Colonic mucosa (tissue), 4 donors: Measurements from ENCODE around the gene TYMP. TPM values are rescaled to one million over a fixed set of nuclear protein-coding genes. Genes with fewer than 3 reads are reported as not detected.
A peak's percentile ranks its signal among the peaks of the same experiment; 100 is the strongest.

ENCODE experiments used
- DNase-seq: peaks from one replicate; pipeline ENCODE4 v3.0.0-alpha.2; 2020
- H3K27ac ChIP-seq: fragments of 200-600 bp; one replicate; pipeline ENCODE4 v1.8.0; 2021
- H3K27me3 ChIP-seq: fragments of 200-600 bp; one replicate; pipeline ENCODE4 v1.8.0; 2021
- H3K36me3 ChIP-seq: fragments of 200-600 bp; one replicate; pipeline ENCODE4 v1.8.0; 2021
- H3K4me1 ChIP-seq: fragments of 200-600 bp; one replicate; pipeline ENCODE4 v1.8.0; 2021; ENCODE audit warnings: mild to moderate bottlenecking
- H3K4me3 ChIP-seq: fragments of 200-600 bp; one replicate; pipeline ENCODE4 v1.8.0; 2021
- H3K9ac ChIP-seq, 2 donors: one replicate each; pipeline ENCODE4 v1.7.0; 2013; ENCODE audit warnings: control low read depth in 2 of 2, low read depth in 2 of 2, low read length in 2 of 2
- H3K9me3 ChIP-seq: fragments of 200-600 bp; one replicate; pipeline ENCODE4 v1.8.0; 2021
- intact Hi-C: fragments of 100-400 bp; cut with DNase I; formaldehyde crosslinking; loops from one replicate; pipeline ENCODE4 v1.14.1; 2022
- total RNA-seq, 2 donors: library from RNA; stranded (reverse); fragmentation: NEBNext Ultra II Directional in 1 of 2; extraction: Animal tissue kit (Norgen Biotek cat#: 25700) in 1 of 2; gene quantifications; one replicate each; pipeline ENCODE4 v1.2.1, GENCODE V29; 2021
- TF ChIP-seq, protein P1 (sequence below): fragments of 200-600 bp; IDR thresholded peaks from one replicate; pipeline ENCODE4 v1.8.0; 2022; ENCODE audit warnings: antibody characterized with exemption, mild to moderate bottlenecking
- donor health status: healthy.
- donor health status: DM: no; HTN: no; CAD: no.
- donor health status: DM: no; HTN: no; CAD: no.

TYMP gene, protein sequence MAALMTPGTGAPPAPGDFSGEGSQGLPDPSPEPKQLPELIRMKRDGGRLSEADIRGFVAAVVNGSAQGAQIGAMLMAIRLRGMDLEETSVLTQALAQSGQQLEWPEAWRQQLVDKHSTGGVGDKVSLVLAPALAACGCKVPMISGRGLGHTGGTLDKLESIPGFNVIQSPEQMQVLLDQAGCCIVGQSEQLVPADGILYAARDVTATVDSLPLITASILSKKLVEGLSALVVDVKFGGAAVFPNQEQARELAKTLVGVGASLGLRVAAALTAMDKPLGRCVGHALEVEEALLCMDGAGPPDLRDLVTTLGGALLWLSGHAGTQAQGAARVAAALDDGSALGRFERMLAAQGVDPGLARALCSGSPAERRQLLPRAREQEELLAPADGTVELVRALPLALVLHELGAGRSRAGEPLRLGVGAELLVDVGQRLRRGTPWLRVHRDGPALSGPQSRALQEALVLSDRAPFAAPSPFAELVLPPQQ
- total RNA-seq: 10 to 100 TPM; 22.6 to 28.0 TPM

DNA sequence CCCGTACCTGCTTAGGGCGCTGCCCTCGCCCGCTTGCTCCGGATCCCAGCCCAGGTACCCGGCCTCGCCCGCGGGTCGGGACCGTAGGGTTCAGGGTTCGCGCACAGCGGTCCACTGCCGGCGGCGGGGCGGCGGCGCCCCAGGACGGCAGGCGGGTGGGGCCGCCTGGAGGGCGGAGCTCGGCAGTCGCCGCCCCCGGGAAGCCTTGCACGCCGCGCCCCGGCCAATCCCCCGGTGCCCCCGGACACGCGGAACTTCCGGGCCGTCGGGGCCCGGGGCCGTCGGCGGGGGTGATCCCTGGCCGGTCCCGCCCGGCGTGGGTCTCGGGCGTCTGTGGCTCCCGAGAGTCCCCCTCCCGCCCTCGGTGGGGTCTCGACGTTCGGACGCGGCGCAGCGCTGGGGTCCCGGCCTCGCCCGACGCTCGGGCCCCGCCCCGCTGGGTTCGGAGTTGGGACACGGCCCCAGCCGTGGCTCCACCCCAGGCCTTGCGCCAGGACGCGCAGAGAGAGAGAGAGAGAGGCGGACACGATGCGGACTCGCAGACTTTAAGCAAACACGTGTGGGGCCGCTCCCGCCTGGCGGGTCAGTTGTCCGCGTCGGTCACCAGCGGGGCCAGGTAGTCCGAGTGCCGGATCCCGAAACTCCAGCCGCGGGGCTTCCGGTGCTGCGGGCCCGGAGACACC lies at the start of gene TYMP:
TSS of gene TYMP (minus strand) at position 116 of the 683 bp plus-strand sequence. CDS start 303 bp downstream, outside the sequence.
- H3K27ac ChIP-seq: peak within 1 kb of the TSS; percentile 100
- H3K4me3 ChIP-seq: peak within 1 kb of the TSS; percentile 55
- H3K9ac ChIP-seq: peak within 1 kb of the TSS; percentile 95 to 98
- intact Hi-C loops: no loop called here
- TF ChIP-seq, protein P1, sequence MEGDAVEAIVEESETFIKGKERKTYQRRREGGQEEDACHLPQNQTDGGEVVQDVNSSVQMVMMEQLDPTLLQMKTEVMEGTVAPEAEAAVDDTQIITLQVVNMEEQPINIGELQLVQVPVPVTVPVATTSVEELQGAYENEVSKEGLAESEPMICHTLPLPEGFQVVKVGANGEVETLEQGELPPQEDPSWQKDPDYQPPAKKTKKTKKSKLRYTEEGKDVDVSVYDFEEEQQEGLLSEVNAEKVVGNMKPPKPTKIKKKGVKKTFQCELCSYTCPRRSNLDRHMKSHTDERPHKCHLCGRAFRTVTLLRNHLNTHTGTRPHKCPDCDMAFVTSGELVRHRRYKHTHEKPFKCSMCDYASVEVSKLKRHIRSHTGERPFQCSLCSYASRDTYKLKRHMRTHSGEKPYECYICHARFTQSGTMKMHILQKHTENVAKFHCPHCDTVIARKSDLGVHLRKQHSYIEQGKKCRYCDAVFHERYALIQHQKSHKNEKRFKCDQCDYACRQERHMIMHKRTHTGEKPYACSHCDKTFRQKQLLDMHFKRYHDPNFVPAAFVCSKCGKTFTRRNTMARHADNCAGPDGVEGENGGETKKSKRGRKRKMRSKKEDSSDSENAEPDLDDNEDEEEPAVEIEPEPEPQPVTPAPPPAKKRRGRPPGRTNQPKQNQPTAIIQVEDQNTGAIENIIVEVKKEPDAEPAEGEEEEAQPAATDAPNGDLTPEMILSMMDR: no peak
- DNase-seq: peak; percentile 89
- peaks cover 6% of the 10 kb centered on the region for H3K4me1 ChIP-seq
- no peaks in the 10 kb centered on the region for H3K27me3 ChIP-seq
- no peaks in the 10 kb centered on the region for H3K9me3 ChIP-seq
- H3K36me3 ChIP-seq: no peaks in the 10 kb centered on the region

DNA sequence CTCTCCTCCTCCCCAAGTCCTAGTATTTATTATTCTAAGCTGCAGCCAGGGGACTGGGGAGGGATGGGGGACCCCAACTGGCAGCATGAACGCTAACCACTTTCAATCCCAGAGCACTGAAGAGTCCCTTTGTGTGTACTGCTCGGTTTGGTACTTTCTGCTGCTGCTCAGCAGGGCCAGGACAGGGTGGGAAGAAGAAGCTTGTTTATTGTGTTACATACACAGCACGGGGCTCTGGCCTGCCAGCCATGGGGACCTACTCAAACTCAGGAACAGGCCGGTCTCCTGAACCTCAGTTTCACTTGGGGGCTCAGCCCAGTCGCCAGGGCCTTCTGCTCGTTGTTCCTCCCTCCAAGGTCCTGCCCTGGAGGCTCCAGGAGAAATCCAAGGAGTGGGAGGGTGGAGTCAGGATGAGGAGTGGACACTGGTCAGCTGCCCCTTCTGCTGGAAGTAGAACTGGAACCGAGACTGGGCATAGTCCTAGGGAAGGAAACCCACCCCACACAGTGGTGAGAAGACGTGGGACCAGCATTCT lies 49.0 kb upstream of the TYMP start:
- H3K27ac ChIP-seq: no peak overlapping the region
- peaks cover 8% of the 10 kb centered on the region for H3K4me1 ChIP-seq
- no peak overlapping the region for H3K4me3 ChIP-seq
- TF ChIP-seq, protein P1: no peak
- no peak for DNase-seq
- H3K27me3 ChIP-seq: no peaks in the 10 kb centered on the region
- H3K9ac ChIP-seq: peak overlapping the region in 1 of 2 donors; percentile 8
- H3K9me3 ChIP-seq: no peaks in the 10 kb centered on the region
- intact Hi-C loops: no loop called here
- no peaks in the 10 kb centered on the region for H3K36me3 ChIP-seq

DNA sequence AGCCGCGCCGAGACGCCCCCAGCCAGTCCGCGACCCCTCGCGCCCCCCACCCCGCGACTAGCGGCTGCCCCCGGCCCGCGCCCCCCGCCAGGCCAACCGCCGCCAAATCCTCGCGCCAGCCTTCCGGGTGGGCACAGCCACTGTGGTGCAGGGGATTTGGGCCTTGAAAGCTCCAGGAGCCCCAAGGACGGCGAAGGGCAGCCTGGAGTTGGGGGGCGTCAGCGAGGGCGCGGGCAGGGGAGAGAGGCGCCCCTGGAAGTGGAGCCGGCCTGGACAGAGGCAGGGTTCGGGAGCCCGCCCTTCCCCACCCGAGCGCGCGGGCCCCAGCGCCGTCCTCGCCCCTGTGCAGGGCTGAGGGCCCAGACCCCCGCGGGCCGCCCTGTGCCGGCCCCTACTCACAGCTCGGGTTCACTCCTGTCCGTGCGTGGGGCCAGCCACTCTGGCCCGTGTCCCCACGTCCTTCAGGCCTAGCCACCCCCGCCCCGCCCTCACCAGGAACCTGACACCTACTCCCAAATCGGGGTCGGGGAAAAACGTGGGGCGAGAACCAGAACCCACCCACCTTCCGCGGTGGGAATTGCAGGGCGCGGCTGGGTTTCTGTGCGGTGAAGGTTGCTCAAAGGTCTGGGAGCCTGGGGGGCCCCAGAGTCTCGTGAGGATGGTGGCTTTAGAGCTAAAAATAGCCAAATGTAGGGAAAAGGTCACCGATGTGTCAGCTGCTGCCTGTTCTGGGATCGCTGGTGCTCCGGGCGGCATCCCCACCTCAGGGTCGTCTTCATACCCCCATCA lies 48.4 kb upstream of the TYMP start, which contains the start of gene CPT1B:
TSS of gene CPT1B (minus strand) at position 441 of the 789 bp plus-strand sequence. CDS start 512 bp downstream, outside the sequence.
- Histone ChIP-seq H3K4me3 (no peak within 1 kb of the TSS), H3K36me3 (no peaks in the 10 kb centered on the region), H3K27me3 (no peaks in the 10 kb centered on the region), H3K27ac (no peak within 1 kb of the TSS), H3K9me3 (no peaks in the 10 kb centered on the region), H3K9ac (peak within 1 kb of the TSS in 1 of 2 donors; percentile 8), H3K4me1 (peaks cover 5% of the 10 kb centered on the region)
- DNase-seq: no peak
- TF ChIP-seq, protein P1: no peak
- intact Hi-C loops: no loop called here

DNA sequence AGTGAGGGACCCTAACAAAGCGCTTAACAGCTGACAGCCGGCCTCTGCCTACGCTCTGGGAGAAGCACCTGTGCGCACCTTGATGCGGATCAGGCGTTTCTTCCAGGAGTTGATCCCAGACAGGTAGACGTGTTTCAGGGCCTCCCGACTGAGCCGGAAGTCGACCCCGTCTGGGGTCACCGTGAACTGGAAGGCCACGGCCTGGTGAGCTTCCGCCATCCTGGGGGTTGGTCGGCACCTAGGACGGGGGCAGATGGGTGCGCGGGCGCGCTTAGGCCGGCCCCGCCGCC lies 47.8 kb upstream of the TYMP start:
- Histone ChIP-seq H3K9me3 (no peaks in the 10 kb centered on the region), H3K36me3 (no peaks in the 10 kb centered on the region), H3K4me3 (no peak overlapping the region), H3K27me3 (no peaks in the 10 kb centered on the region), H3K27ac (no peak overlapping the region), H3K9ac (no peak overlapping the region), H3K4me1 (peaks cover 5% of the 10 kb centered on the region)
- DNase-seq: no peak
- intact Hi-C loops: no loop called here
- TF ChIP-seq, protein P1: no peak
